ENCODE data around the gene AP2A2.
A peak's percentile ranks its signal among the peaks of the same experiment; 100 is the strongest.
"Not testable (repeated sequence)": the region's sequence is repeated elsewhere in the genome, so short reads cannot be mapped to it uniquely, and the experiment has no call there.

The AP2A2 gene

DNA sequence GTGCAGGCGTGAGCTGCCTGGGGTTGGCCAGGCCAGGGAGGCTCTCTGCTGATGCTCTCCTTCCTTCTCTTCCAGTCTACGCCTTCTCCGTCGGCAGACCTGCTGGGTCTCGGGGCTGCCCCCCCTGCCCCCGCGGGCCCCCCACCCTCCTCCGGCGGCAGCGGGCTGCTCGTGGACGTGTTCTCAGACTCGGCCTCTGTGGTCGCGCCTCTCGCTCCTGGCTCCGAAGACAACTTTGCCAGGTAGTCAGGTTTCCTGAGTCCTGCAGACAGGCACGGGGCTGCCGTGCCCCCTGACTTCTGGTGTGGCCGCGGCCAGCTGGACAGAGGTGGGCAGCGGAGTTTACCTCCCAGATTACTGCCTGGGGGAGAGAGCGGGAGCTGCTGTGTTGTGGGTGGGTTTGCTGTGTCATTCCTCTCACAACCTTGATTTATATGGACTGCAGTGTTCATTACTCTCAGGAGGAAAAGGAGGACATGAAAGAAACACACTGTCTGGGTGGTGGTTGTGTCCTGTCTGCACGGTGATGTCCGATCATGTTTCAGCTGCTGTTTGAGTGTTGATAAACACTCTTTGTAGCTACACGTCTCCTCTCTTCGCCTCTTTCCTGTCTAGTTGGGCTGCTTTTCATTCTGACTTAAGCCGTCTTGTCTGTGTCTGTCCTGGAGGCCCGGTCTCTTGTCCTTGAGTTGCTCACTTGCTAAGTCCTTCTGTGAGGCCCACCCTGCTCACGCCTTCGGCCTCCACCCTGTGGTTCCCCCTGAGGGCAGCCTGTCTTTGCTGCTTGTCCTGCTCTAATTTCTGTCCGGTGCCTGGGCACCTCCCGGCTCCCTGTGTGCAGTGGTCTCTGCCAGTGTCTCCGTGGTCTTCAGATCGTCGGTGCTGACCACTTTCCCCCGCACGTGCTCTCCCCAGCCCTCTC, 74.9 kb downstream of the AP2A2 start:
- DNase-seq, result no peak

DNA sequence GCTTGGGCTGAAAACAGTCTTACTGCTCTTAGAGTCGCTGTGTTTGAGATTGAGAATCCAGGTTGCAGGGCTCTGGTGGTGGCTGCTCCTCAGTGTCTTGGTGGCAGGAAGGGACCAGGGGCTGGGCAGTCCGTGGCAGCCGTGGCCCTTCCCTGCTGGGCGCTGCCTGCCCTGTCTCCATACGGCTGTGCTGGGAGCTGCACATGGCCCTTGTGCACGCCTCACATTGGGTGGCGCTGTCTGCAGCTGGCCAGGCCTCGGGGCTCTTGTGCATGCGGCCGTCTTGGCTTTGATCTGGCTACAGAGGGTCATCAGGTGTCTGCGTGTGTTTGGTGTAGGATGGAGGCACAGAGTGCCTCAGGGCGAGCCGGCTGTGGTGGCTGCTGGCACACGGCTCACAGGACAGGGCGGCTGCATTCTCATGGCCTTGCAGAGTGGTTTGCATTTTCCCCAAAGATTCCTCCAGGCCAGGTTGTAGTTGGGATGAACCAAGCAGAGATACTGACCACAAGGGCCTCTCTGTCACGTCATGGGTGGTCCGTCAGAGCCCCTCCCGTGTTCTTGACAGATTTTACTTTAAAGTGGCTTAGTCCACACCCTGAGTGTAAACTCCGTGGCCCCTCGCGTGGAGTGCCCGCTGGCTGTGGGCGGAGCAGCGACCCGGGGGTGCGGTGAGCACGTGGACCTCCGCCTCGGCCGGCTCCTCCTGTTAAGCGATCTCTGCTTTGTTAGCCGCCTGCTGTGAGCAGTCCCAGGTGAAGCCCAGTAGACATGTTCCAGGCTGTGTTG, 76.1 kb downstream of the AP2A2 start:
- DNase-seq, result no peak

DNA sequence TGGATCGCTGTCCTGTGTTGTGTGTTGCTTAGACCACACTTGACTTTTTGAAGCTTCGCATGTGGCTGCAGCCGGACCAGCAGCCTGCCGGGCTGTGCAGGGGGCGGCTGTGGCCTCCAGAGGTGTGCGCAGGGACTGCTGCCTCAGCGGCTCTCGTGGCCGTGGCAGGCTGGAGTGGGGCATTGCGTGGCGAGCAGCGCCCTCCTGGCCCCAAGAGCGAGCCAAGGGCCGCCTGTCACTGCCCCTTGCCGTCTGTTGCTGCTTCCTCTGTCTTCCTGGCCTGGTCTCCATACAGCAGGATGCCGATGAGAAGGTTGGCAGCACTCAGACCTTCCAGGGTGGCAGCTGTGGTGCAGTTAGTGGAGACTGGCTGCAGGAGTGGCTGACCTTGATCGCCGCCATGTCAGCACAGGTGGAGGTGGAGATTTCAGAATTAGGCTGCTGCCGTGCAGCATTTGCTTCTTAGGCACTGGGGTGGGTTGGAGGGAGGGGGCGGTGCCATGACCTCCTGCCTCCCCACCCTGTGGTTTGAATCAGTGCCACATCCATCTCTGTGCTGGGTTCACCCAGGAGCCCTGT, 76.8 kb downstream of the AP2A2 start:
- no peak for DNase-seq

DNA sequence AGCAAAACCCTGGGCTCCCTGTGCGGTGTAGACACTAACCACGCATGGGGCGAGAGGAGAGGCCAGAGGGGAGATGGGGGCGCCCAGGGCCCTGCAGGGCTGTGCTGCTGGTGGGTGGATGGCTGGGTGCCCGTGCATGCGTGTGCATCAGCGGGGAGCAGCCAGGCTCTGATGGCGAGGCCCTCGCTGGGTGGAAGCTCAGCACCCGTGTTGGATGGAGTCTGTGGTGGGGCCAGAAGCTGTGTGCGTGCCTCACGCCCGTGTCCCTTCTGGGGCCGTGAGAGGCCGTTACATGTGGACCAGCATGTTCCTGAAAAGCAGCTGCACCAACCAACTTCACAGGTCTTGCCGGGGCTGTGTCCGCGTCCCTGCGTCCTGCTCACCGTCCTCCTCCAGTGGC, 77.5 kb downstream of the AP2A2 start:
- no peak for DNase-seq

GRCh38 chr11:1005928-1006327, 80.3 kb downstream of the AP2A2 start:
- no peak for DNase-seq

DNA sequence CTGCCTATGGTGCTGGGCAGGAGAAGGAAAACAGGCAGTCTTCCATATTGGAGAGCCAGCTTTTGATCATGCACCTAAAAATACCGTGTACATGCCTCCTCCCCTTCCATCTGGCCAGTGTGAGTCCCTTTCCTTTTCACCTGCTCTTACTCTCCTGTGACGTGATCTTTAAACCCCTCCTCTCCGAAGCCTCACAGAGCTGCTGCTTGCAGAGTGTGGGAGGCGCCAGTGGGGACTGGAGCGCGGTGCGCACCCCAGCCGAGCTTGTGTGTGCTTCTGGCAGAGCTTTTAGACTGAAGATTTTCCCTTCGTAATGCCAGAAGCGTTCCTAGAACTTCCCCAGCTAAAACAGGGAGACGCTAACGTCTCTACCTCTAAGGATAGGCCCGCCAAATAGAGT, 81.1 kb downstream of the AP2A2 start:
- DNase-seq, result no peak

- no peak for DNase-seq
Observed at GRCh38 chr11:1007279-1007678, 81.6 kb downstream of the AP2A2 start.

- no peak for DNase-seq
Observed at GRCh38 chr11:1008001-1008802, 82.5 kb downstream of the AP2A2 start.

GRCh38 chr11:1008803-1009145, 83.1 kb downstream of the AP2A2 start:
- DNase-seq, result no peak

- DNase-seq, result no peak
Observed at GRCh38 chr11:1009371-1009770, 83.7 kb downstream of the AP2A2 start.

DNA sequence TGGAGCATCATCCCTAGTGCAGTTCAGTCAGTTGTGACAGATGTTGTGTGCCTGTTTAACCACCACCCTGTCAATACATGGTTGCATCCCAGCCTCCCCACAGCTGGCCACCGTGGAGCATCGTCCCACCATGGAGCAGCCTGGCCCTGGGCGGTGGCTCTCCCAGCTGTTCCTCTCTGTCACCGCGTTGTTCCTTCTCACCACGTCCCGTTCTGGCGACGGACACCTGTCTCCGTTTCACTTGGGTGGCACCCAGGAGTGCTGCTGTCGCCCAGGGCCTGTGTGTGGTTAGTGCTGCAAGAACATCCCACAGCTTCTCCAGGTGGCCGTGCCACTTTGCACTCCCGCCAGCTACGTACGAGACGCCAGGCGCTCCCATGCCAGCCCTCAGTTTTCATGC, 84.3 kb downstream of the AP2A2 start:
- no peak for DNase-seq

GRCh38 chr11:1010551-1011319, 85.1 kb downstream of the AP2A2 start:
- DNase-seq, result no peak

- DNase-seq, result no peak
Observed at GRCh38 chr11:1011320-1011698, 85.6 kb downstream of the AP2A2 start.

- DNase-seq, result no peak
Observed at GRCh38 chr11:1012291-1012690, 86.6 kb downstream of the AP2A2 start.

DNA sequence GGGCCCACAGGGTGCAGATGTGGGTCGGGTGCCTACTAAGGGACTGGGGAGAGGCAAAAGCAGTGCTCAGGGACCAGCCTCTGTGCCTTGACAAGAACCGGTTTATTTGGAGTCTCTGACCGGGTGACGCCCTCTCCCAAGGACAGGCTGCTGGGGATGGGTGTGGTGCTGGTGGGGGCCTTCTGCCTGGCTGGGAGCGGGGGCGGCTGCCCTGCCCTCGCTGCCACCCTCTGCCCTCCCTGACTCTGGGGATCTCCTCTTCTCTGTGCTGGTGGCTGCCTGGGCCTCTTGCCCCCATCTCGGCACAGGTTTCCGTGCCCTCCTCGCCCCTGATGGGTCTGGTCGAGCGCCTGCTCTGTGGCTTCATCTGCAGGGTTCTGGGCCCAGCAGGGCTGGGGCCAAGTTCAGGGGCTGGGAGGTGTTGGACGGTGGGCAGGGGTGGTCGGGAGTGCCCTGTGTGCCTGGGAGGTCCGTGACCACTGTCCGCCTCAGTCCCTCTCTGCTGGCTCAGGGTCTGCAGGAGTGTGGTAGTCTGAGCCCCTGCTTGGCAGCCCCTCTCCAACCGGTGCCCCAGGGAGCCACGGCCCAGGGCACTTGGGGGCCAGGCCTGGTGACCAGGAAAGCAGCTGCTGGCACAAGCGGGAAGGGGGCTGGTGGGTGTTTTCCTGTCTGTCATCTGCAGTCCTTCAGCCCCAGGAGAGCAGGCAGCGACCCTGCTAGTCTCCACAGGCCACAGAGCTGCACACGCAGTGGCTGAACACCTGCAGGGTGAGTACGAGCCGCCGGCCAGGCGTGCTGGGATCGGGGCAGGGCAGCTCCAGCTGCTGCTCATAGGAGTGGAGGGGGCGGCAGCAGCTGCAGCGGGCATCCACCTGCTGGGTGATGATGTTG, 87.3 kb downstream of the AP2A2 start:
- peak; percentile 48 for DNase-seq

GRCh38 chr11:1013631-1013935, 87.9 kb downstream of the AP2A2 start:
- no peak for DNase-seq

DNA sequence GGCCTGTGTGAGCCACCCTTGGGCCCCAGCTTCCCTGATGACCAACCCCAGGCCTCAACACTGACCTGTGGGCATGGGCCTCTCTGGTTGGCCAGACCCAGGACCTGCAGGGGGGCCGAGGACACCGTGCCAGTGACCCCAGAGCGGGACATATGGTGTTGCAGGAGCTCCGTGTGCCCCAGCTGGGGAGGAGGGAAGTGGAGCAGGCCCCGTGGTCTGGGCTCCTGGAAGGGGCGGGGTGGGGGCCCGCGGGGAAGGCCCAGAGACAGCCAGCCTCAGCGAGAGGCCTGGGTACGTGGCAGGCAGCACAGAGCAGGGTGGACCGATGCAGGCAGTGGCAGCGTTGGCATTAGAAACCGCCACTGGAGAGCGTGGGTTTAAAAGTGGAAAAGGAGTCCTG, 88.6 kb downstream of the AP2A2 start:
- no peak for DNase-seq

- DNase-seq, result no peak
Observed at GRCh38 chr11:1015064-1015463, 89.4 kb downstream of the AP2A2 start.

DNA sequence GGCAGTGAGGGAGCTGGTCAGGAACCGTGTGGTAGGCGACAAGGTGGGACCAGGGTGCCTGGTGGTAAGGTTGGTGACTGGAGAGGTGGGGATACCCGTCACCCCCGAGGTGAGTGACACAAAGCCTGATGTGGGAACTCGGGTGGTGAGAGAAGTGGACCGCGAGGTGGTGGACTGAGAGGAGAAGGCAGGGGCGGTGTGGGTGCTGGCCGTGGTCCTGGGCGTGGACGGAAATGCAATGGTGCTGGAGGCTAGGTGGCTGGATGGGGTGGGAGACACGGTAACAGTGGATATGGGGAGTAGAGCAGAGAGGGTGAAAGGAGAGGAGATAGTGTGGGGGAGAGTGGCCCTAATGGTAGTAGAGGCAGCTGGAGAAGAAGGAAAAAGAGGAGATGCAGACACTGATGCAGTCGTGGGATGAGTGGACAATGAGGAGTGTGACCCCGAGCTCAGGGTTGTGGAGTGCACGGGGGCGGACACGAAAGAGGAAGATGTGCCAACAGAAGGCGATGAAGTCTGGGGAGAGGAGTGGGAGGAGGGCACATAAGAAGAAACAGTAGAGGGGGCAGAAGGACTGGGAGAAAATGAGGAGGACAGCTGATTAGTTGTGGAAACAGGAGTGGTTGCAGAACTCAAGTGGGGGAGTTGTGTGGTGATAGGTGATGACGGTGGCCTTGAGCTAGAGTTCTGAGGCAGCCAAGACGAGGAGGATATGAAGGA, 90.3 kb downstream of the AP2A2 start:
- DNase-seq, result no peak

DNA sequence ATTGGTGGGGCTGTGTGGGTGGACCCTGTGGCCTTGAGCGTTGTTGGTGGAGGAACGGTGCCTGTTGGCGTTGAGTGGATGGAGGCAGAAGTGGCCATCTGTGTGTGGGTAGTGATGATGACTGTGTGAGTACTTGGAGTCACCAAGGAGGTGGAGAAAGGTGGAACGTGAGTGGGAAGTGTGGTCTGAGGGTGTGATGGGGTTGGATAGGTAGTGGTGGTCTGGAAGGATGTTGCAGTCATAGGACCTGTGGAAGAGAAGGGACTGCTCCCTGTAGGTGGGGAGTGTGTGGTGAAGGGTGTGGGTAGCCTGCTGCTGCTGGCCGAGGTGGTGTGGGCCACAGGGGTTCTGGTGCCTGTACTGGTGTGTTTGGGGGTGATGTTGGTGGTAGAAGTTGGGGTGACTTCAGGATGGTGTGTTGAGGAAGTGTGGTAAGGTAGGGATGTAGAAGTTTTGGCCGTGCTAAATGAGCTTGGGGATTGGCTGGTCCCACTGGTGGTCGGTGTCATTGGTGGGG, 91.0 kb downstream of the AP2A2 start:
- DNase-seq, result not testable (repeated sequence)

Data from NCI-H69 (cell line).